Ascending aorta (tissue), 2 donors: ENCODE results near the gene PIM3. TPM values are rescaled to one million over a fixed set of nuclear protein-coding genes. Genes with fewer than 3 reads are reported as not detected.
A peak's percentile ranks its signal among the peaks of the same experiment; 100 is the strongest.

Experiments used
- DNase-seq, 2 donors: peaks; one replicate each; pipeline ENCODE4 v3.0.0-alpha.2; 2019; ENCODE audit warnings: low spot score in 2 of 2
- H3K27ac ChIP-seq, 2 donors: fragments of 200-600 bp; sonication (generic); one replicate each; pipeline ENCODE4 v1.5.1; 2016 to 2017; ENCODE audit warnings: mild to moderate bottlenecking in 1 of 2
- H3K27me3 ChIP-seq: fragments of 200-600 bp; sonication (generic); one replicate; pipeline ENCODE4 v1.5.1; 2017
- H3K36me3 ChIP-seq, 2 donors: fragments of 200-600 bp; sonication (generic); one replicate each; pipeline ENCODE4 v1.5.1; 2016
- H3K4me1 ChIP-seq, 2 donors: fragments of 200-600 bp; sonication (generic); one replicate each; pipeline ENCODE4 v1.5.1; 2016 to 2017; ENCODE audit warnings: mild to moderate bottlenecking in 1 of 2
- H3K4me3 ChIP-seq, 2 donors: fragments of 200-600 bp; sonication (generic); one replicate each; pipeline ENCODE4 v1.5.1; 2016 to 2017; ENCODE audit warnings: mild to moderate bottlenecking in 1 of 2
- H3K9me3 ChIP-seq, 2 donors: fragments of 200-600 bp; sonication (generic); one replicate each; pipeline ENCODE4 v1.5.1; 2016
- CTCF ChIP-seq, 3 experiments: fragments of 200-600 bp in 2 of 3; fragments of 450-650 bp in 1 of 3; sonication (generic) in 2 of 3; IDR thresholded peaks; one replicate each; pipeline ENCODE4 v1.5.1; 2016 to 2019; ENCODE audit warnings: antibody characterized with exemption in 3 of 3, mild to moderate bottlenecking in 1 of 3, moderate library complexity in 1 of 3
- intact Hi-C: fragments of 100-400 bp; cut with DNase I; formaldehyde crosslinking; loops from one replicate; pipeline ENCODE4 v1.15.1; 2023
- total RNA-seq: library from RNA; depleted of rRNA; stranded (reverse); fragments of >200 nt; gene quantifications from one replicate; pipeline ENCODE4 v1.1.0, GENCODE V29; 2016

The PIM3 gene
- total RNA-seq, 1 donor from 2014 or later = 269 TPM

- Histone ChIP-seq H3K27me3 (no peaks in the 10 kb centered on the region), H3K4me1 (peaks cover 9 to 50% of the 10 kb centered on the region in 2 donors), H3K36me3 (peaks cover 15 to 19% of the 10 kb centered on the region in 2 donors), H3K27ac (peak overlapping the region; percentile 69 to 85), H3K9me3 (no peaks in the 10 kb centered on the region), H3K4me3 (peak overlapping the region; percentile 16 to 32)
- intact Hi-C loops = loop anchor here (10.0 kb wide), 1 partner anchor 537 kb away; the partner anchor contains the start of genes LMF2 and NCAPH2
- DNase-seq = peak; percentile 8 to 78
- no peak for TF ChIP-seq CTCF (IDR thresholded peaks at IDR 0.05)
Measured at GRCh38 chr22:49967706-49968208, 7.2 kb downstream of the PIM3 start.

- Histone ChIP-seq H3K9me3 (no peaks in the 10 kb centered on the region), H3K36me3 (peaks cover 9 to 13% of the 10 kb centered on the region in 2 donors), H3K4me1 (peaks cover 9 to 43% of the 10 kb centered on the region in 2 donors), H3K27me3 (no peaks in the 10 kb centered on the region), H3K4me3 (no peak overlapping the region), H3K27ac (peak overlapping the region; percentile 69 to 85)
- DNase-seq = peak in 1 of 2 donors; percentile 7
- intact Hi-C loops = loop anchor here (10.0 kb wide), 1 partner anchor 536 kb away; the partner anchor contains the start of genes LMF2 and NCAPH2
- TF ChIP-seq CTCF (IDR thresholded peaks at IDR 0.05) = no peak
Measured at GRCh38 chr22:49968313-49968830, 7.8 kb downstream of the PIM3 start.

GRCh38 chr22:49968831-49969661, 8.5 kb downstream of the PIM3 start:
- no peaks in the 10 kb centered on the region for H3K9me3 ChIP-seq
- H3K27me3 ChIP-seq = no peaks in the 10 kb centered on the region
- H3K4me3 ChIP-seq = no peak overlapping the region
- intact Hi-C loops = loop anchor here (10.0 kb wide), 1 partner anchor 536 kb away; the partner anchor contains the start of genes LMF2 and NCAPH2
- H3K36me3 ChIP-seq = peaks cover 4 to 6% of the 10 kb centered on the region in 2 donors
- H3K27ac ChIP-seq = peak overlapping the region; percentile 49 to 69
- peaks cover 9 to 40% of the 10 kb centered on the region in 2 donors for H3K4me1 ChIP-seq
- TF ChIP-seq CTCF (IDR thresholded peaks at IDR 0.05) = no peak
- peak; percentile 8 to 62 for DNase-seq

GRCh38 chr22:49969751-49970527, 9.4 kb downstream of the PIM3 start:
- intact Hi-C loops = loop anchor here (2.0 to 10.0 kb wide), 2 partner anchors 33 to 535 kb away; partner anchors contain the start of genes LMF2 and NCAPH2
- Histone ChIP-seq H3K4me3 (no peak overlapping the region), H3K4me1 (peaks cover 9 to 40% of the 10 kb centered on the region in 2 donors), H3K27ac (peak overlapping the region; percentile 49 to 69), H3K27me3 (no peaks in the 10 kb centered on the region), H3K9me3 (no peaks in the 10 kb centered on the region), H3K36me3 (no peaks in the 10 kb centered on the region)
- TF ChIP-seq CTCF (IDR thresholded peaks at IDR 0.05) = no peak
- DNase-seq = peak in 1 of 2 donors; percentile 65
